GM12865 (cell line): Measurements from ENCODE around the gene DYNLRB1.

Source experiments
- DNase-seq: peaks from one replicate; pipeline ENCODE4 v3.0.0; 2010; ENCODE audit warnings: low read depth
- H3K4me3 ChIP-seq: 2 replicates; pipeline ENCODE4 v1.5.1; 2011; ENCODE audit warnings: mild to moderate bottlenecking, low read depth, low read length, control low read depth
- CTCF ChIP-seq: IDR thresholded peaks from 2 replicates; pipeline ENCODE4 v1.5.1; 2011; ENCODE audit warnings: low read length, control low read depth, low read depth, inconsistent platforms; ENCODE audit not compliant: insufficient read depth; ENCODE audit errors: missing control alignments

The DYNLRB1 gene

GRCh38 chr20:34564833-34565232 is 48.6 kb downstream of the DYNLRB1 start:
- DNase-seq, result peak; percentile 24
- no peak for TF ChIP-seq CTCF
- H3K4me3 ChIP-seq, result no peak overlapping the region

DNA sequence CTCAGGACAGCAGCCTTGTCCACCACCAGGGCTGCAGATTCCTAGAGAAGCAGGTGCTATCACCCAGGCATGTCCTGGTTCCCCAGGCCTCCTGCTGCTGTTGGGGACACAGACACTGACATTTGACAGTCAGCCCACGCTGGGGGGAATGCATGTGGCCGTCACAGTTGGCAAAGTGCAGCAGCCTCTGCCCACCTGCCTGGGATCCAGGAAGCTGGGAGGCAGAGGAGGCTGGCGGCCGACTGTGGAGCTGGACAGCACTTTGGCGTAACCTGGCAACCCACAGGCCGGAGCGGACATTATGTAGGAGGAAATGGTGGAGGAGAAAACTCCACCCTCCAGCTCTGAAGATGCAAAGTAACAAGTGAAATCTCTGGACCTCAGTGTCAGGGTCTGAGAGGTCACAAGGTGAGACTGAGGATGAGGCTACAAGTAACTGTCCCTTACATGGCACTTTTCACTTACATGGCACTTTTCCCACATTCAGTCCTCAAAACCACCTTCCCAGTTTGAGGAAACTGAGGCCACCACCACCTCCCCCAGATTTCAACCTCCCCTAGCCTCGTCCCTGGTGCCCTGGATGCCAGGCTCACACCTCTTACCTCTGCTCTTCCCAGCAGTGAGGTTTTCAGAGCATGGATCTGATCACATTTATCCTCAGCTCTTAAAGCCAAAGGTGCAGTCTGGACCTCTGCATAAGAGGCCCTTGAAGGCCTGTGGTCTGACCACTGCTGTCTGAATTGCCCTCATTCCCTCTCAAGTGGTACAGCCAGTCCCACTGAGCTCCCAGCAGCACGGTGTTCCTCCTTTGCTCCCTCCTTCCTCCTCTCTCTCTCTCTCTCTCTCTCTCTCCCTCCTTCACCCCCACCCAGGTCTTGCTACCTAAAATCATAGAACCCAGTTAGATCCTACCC is 51.0 kb downstream of the DYNLRB1 start:
- no peak overlapping the region for H3K4me3 ChIP-seq
- TF ChIP-seq CTCF, result no peak
- DNase-seq, result no peak

GRCh38 chr20:34567892-34568865 is 52.0 kb downstream of the DYNLRB1 start:
- TF ChIP-seq CTCF, result no peak
- no peak overlapping the region for H3K4me3 ChIP-seq
- no peak for DNase-seq

DNA sequence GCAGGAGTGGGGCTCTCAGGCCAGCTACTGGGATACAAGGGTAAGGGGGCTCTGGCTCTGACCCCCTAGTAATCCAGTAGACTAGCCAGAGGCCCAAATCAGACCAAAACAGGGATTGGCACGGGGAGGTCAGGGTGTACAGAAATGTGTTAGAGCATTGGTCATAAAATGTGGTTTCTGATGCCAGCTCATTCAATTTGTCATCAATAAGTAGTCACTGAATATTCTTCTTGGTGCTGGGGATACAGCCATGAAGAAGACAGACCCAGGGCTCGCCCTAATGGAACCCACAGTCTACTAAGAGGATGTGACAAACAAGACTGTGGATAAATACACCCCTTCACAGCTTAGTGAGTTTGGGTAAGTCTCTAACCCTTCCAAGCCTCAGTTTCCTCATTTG is 53.4 kb downstream of the DYNLRB1 start:
- no peak for TF ChIP-seq CTCF
- H3K4me3 ChIP-seq, result no peak overlapping the region
- no peak for DNase-seq

- TF ChIP-seq CTCF, result no peak
- no peak for DNase-seq
- no peak overlapping the region for H3K4me3 ChIP-seq
Measured at GRCh38 chr20:34570859-34571306, 54.7 kb downstream of the DYNLRB1 start.

- no peak for TF ChIP-seq CTCF
- DNase-seq, result no peak
- H3K4me3 ChIP-seq, result no peak overlapping the region
Measured at GRCh38 chr20:34571753-34572152, 55.5 kb downstream of the DYNLRB1 start.
